Smooth muscle cell of trachea (primary cell): ENCODE measurements around the gene NLRP7. TPM values are rescaled to one million over a fixed set of nuclear protein-coding genes. Genes with fewer than 3 reads are reported as not detected.

Experiments used
- total RNA-seq: library from RNA; depleted of rRNA; stranded (reverse); fragments of >200 nt; gene quantifications from 2 replicates; pipeline ENCODE4 v1.2.1, GENCODE V29; 2014

Gene NLRP7
- under 0.01 TPM in 1 of 2 replicates, not detected in the other for total RNA-seq

DNA sequence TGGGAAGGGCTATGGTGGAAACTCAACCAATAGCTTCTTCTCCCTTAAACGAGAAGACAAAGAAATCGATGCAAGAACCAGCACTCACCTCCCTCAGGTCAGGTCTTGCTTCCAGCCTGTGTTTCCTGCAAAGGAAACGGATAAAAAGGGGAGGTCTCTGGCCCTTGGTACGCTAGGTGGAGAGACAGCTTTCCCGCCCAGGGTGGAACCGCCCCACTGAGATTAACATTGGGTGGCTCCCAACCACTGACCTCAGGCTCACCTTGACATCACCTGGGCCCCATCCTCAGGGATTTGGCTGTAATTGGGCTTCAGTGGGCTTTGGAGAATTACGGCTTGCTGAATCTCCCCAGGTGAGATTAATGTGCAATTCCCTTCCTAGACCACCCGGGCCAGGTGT is at the start of gene NLRP7:
Gene NLRP7 (minus strand): TSS at position 150 of the 400 bp plus-strand sequence.

DNA sequence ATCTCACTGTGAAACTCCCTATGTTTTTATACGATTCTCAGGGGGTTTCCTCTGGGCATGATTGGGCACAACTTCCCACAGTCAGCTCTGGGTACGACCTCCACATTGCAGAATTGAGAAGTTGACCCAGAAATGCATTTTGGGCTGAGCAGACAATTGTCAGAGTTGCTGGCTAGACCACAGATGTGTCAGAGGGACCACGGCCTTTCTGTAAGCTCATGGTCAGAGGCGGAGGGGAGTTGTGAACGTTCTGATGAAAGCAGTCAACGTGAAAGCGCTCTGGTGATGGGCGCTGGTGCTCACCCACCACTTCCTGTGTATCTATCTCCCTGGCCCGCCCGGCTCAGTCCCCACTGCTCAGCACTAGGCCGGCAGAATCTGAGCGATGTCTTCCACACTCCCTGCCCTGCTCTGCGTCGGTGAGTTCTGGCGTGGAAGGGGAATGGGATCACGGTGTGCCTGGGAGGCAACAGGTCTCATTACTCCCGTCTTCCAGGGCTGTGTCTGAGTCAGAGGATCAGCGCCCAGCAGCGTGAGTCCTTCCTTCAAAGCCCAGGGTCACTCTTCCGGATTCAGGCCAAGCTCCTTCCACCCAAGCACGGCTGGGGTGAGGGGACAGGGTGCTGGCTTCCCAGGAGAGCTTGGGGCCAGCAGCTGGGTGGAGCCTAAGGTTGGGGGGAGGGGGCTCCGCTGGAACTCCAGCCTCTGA is 41.4 kb downstream of the NLRP7 start, which contains the start of gene NCR1:
Gene NCR1 (plus strand): TSS at position 346 of the 709 bp plus-strand sequence. CDS start 40 bp downstream, at position 386.

DNA sequence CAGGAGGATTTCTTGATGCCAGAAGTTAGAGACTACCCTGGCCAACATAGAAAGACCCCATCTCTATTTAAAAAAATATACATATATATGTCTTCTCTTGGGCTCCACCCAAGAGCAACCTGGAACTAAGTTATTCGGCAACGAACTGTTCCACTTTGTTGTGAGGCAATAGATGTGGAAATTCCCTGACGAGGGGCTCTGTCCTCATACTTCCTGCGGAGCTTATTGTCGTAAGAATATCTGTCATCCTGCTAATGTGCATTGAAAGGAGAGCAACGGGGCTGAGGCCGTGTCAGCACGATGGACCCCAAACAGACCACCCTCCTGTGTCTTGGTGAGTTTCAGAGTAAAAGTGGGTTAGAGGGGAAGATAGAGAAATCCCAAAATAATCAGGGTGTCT is 73.3 kb downstream of the NLRP7 start, which contains the start of gene FCAR:
Gene FCAR (plus strand): TSS at position 246 of the 400 bp plus-strand sequence. CDS start 55 bp downstream, at position 301.

Other genes with a start within 250 kb of the NLRP7 start
- gene KIR3DL3, start 223.1 kb downstream of the NLRP7 start, total RNA-seq, result not detected in 2 replicates
- not detected in 2 replicates for gene KIR2DL3, start 209.0 kb downstream of the NLRP7 start, total RNA-seq
- gene KIR2DL1, start 177.7 kb downstream of the NLRP7 start, total RNA-seq, result not detected in 2 replicates
- gene KIR2DL4, start 143.9 kb downstream of the NLRP7 start, total RNA-seq, result not detected in 2 replicates
- not detected in 2 replicates for gene KIR3DL1, start 131.1 kb downstream of the NLRP7 start, total RNA-seq
- not detected in 2 replicates for gene KIR2DS4, start 114.9 kb downstream of the NLRP7 start, total RNA-seq
- not detected in 2 replicates for gene KIR3DL2, start 97.1 kb downstream of the NLRP7 start, total RNA-seq
- not detected in 2 replicates for gene FCAR, start 73.3 kb downstream of the NLRP7 start, total RNA-seq
- gene NCR1, start 41.4 kb downstream of the NLRP7 start, total RNA-seq, result not detected in 2 replicates
- gene NLRP2, start 18.8 kb upstream of the NLRP7 start, total RNA-seq, result 0.83 and 1.3 TPM in 2 replicates
- gene GP6, start 90.7 kb upstream of the NLRP7 start, total RNA-seq, result not detected in 2 replicates
- gene RDH13, start 115.6 kb upstream of the NLRP7 start, total RNA-seq, result 9.3 and 10.1 TPM in 2 replicates
- gene EPS8L1, start 128.3 kb upstream of the NLRP7 start, total RNA-seq, result 0.99 and 1.2 TPM in 2 replicates
- 44.7 and 46.4 TPM in 2 replicates for gene PPP1R12C, start 170.1 kb upstream of the NLRP7 start, total RNA-seq
- gene TNNT1, start 201.7 kb upstream of the NLRP7 start, total RNA-seq, result 6.8 and 20.8 TPM in 2 replicates
- 0.66 TPM in 1 of 2 replicates, not detected in the other for gene TNNI3, start 210.2 kb upstream of the NLRP7 start, total RNA-seq
- 0.33 and 0.87 TPM in 2 replicates for gene DNAAF3, start 219.1 kb upstream of the NLRP7 start, total RNA-seq
- 0.15 and 0.17 TPM in 2 replicates for gene SYT5, start 232.8 kb upstream of the NLRP7 start, total RNA-seq